ENCODE data around the gene SLC9A9.

SLC9A9 gene

DNA sequence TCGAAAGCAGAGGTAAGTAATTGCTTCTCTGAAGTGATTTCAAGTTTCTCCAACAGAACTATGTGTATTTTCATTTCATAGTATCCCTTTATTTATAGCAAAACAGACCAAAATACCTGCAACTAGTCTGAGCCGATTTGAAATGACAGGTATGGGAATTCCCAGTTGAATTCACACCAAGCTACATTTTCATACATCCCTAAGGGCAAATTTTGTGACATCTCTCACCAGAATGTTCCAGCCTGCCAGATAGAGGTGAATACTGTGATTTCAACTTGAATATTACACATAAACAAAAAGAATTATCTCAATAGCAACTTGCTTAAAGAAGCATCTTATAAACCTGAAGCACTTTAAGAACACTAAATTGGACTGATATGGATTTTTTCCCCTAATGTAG lies 235.7 kb downstream of the SLC9A9 start:
- no peak for ATAC-seq (ENCODE audit: insufficient read depth, low read depth)
- no peak overlapping the region for H3K4me3 ChIP-seq (ENCODE audit: low read depth in 1 of 2, low read length in 2 of 2)

DNA sequence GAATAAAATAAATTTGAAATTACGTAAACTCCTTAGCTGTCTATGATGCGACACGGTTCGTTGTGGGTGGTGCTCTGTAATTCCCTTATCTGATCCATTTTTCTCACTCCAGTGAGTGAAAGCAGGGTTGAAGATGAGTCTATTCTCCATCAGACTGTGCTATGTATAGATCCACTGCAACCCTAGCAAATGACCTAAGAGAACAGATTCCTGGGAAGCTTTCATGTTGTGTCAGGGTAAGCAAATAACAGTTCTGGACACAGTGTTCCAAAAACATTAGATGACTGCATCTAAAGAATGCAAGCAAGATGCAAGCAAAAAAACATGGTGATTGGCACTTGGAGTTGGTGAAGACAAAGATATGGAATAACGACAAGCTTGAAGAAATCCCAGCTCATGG lies 239.3 kb downstream of the SLC9A9 start:
- ATAC-seq (ENCODE audit: insufficient read depth, low read depth) (no peak), DNase-seq (no peak)
- no peaks in the 10 kb centered on the region for H3K27me3 ChIP-seq (ENCODE audit: insufficient read depth, low read length, poor library complexity)
- H3K9me3 ChIP-seq (ENCODE audit: insufficient read depth, low read length, severe bottlenecking) = no peaks in the 10 kb centered on the region
- TF ChIP-seq, protein P1, sequence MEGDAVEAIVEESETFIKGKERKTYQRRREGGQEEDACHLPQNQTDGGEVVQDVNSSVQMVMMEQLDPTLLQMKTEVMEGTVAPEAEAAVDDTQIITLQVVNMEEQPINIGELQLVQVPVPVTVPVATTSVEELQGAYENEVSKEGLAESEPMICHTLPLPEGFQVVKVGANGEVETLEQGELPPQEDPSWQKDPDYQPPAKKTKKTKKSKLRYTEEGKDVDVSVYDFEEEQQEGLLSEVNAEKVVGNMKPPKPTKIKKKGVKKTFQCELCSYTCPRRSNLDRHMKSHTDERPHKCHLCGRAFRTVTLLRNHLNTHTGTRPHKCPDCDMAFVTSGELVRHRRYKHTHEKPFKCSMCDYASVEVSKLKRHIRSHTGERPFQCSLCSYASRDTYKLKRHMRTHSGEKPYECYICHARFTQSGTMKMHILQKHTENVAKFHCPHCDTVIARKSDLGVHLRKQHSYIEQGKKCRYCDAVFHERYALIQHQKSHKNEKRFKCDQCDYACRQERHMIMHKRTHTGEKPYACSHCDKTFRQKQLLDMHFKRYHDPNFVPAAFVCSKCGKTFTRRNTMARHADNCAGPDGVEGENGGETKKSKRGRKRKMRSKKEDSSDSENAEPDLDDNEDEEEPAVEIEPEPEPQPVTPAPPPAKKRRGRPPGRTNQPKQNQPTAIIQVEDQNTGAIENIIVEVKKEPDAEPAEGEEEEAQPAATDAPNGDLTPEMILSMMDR (IDR thresholded peaks at IDR 0.05; ENCODE audit: borderline replicate concordance, extremely low read depth, low read length, poor library complexity, severe bottlenecking) = no peak
- TF ChIP-seq EZH2 (IDR thresholded peaks at IDR 0.05; ENCODE audit: borderline replicate concordance, low read depth, low read length, severe bottlenecking) = no peak
- no peak overlapping the region for H3K4me2 ChIP-seq (ENCODE audit: insufficient read depth, low read length)
- H3K9ac ChIP-seq (ENCODE audit: low read depth, low read length) = no peak overlapping the region
- H3K79me2 ChIP-seq (ENCODE audit: insufficient read depth, low read length) = no peaks in the 10 kb centered on the region
- H3K4me3 ChIP-seq (ENCODE audit: low read depth in 1 of 2, low read length in 2 of 2) = no peak overlapping the region
- no peaks in the 10 kb centered on the region for H4K20me1 ChIP-seq (ENCODE audit: insufficient read depth, low read length)
- no peaks in the 10 kb centered on the region for H3K36me3 ChIP-seq (ENCODE audit: insufficient read depth, low read length)
- no peak overlapping the region for H3K27ac ChIP-seq (ENCODE audit: low read length)
- no peak overlapping the region for H2AFZ ChIP-seq (ENCODE audit: low read depth, low read length)
- H3K4me1 ChIP-seq (ENCODE audit: insufficient read depth, low read length) = 0 out of 2 replicates have a peak, but pooled peaks cover 2% of the 10 kb centered on the region

More for the DNA sequence above, 235.7 kb downstream of the SLC9A9 start:
- TF ChIP-seq, protein P1 (IDR thresholded peaks at IDR 0.05; ENCODE audit: borderline replicate concordance, extremely low read depth, low read length, poor library complexity, severe bottlenecking) = no peak
- no peak for TF ChIP-seq EZH2 (IDR thresholded peaks at IDR 0.05; ENCODE audit: borderline replicate concordance, low read depth, low read length, severe bottlenecking)
- no peak for DNase-seq
- Histone ChIP-seq H3K9ac (ENCODE audit: low read depth, low read length) (no peak overlapping the region), H3K4me2 (ENCODE audit: insufficient read depth, low read length) (no peak overlapping the region), H3K27ac (ENCODE audit: low read length) (no peak overlapping the region), H3K79me2 (ENCODE audit: insufficient read depth, low read length) (no peaks in the 10 kb centered on the region), H4K20me1 (ENCODE audit: insufficient read depth, low read length) (no peaks in the 10 kb centered on the region), H3K4me1 (ENCODE audit: insufficient read depth, low read length) (no peaks in the 10 kb centered on the region), H3K9me3 (ENCODE audit: insufficient read depth, low read length, severe bottlenecking) (no peaks in the 10 kb centered on the region), H2AFZ (ENCODE audit: low read depth, low read length) (no peak overlapping the region), H3K36me3 (ENCODE audit: insufficient read depth, low read length) (no peaks in the 10 kb centered on the region), H3K27me3 (ENCODE audit: insufficient read depth, low read length, poor library complexity) (no peaks in the 10 kb centered on the region)

DNA sequence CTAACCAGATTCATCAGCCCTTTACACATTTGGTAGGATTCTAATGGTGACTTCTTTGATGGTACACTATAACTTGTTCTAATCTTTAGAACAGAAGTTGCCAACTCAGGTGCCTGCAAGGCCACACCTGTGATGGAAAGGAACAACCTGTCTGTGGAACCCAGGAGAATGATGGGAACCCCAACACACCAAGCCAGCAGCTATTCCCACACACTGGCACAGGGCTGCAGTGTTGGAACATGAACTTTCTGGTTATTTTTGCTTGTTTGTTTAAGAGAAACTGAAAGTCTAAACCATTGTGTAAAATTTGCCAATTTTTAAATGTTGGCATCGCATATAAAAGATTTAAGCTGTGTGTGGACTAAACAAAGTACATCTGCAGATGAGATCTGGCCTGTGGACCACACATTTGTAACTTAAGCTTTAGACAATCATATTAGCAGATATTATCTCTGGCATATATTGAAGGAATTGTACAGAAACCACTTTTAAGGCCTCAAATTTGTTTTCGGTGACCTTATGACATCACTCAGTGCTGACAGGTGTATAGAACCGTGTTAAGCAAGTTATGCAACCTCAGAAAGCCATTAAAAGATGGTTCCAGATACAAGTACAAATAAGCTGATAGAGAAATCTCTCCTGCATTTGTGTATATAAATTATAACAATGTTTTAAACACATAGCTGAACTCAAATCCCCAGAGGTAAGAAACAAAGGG lies 242.9 kb downstream of the SLC9A9 start:
- H3K9ac ChIP-seq (ENCODE audit: low read depth, low read length) = no peak overlapping the region
- H3K9me3 ChIP-seq (ENCODE audit: insufficient read depth, low read length, severe bottlenecking) = no peaks in the 10 kb centered on the region
- no peak overlapping the region for H2AFZ ChIP-seq (ENCODE audit: low read depth, low read length)
- no peak overlapping the region for H3K4me3 ChIP-seq (ENCODE audit: low read depth in 1 of 2, low read length in 2 of 2)
- H4K20me1 ChIP-seq (ENCODE audit: insufficient read depth, low read length) = no peaks in the 10 kb centered on the region
- 0 out of 2 replicates have a peak, but pooled peaks cover 2% of the 10 kb centered on the region for H3K4me1 ChIP-seq (ENCODE audit: insufficient read depth, low read length)
- no peaks in the 10 kb centered on the region for H3K27me3 ChIP-seq (ENCODE audit: insufficient read depth, low read length, poor library complexity)
- no peak overlapping the region for H3K27ac ChIP-seq (ENCODE audit: low read length)
- no peaks in the 10 kb centered on the region for H3K79me2 ChIP-seq (ENCODE audit: insufficient read depth, low read length)
- H3K36me3 ChIP-seq (ENCODE audit: insufficient read depth, low read length) = no peaks in the 10 kb centered on the region
- no peak overlapping the region for H3K4me2 ChIP-seq (ENCODE audit: insufficient read depth, low read length)
- no peak for ATAC-seq (ENCODE audit: insufficient read depth, low read depth)
- no peak for DNase-seq
- TF ChIP-seq, protein P1 (IDR thresholded peaks at IDR 0.05; ENCODE audit: borderline replicate concordance, extremely low read depth, low read length, poor library complexity, severe bottlenecking) = no peak
- no peak for TF ChIP-seq EZH2 (IDR thresholded peaks at IDR 0.05; ENCODE audit: borderline replicate concordance, low read depth, low read length, severe bottlenecking)

Measured in DND-41 (cell line).